Prostate gland (tissue), 2 donors: ENCODE results near the gene ATP2C2. TPM values are rescaled to one million over a fixed set of nuclear protein-coding genes. Genes with fewer than 3 reads are reported as not detected.

ENCODE experiments used
- DNase-seq: peaks from one replicate; pipeline ENCODE4 v3.0.0-alpha.2; 2019; ENCODE audit warnings: low spot score
- H3K27ac ChIP-seq, 2 donors: fragments of 200-600 bp; sonication (generic); 2 replicates each; pipeline ENCODE4 v1.5.1; 2017 to 2019
- H3K27me3 ChIP-seq: fragments of 200-600 bp; sonication (generic); replicated peaks from 2 replicates; pipeline ENCODE4 v1.5.1; 2019; ENCODE audit not compliant: insufficient read depth
- H3K36me3 ChIP-seq, 2 donors: fragments of 200-600 bp; sonication (generic); 1 replicate in 1 of 2; 2 replicates in 1 of 2; pipeline versions ENCODE4 v1.5.1 to v1.8.1; 2017 to 2019
- H3K4me1 ChIP-seq: fragments of 200-600 bp; sonication (generic); replicated peaks from 2 replicates; pipeline ENCODE4 v1.5.1; 2019
- H3K4me3 ChIP-seq, 2 donors: fragments of 200-600 bp; sonication (generic); 2 replicates each; pipeline ENCODE4 v1.5.1; 2017 to 2019
- H3K9me3 ChIP-seq: fragments of 200-600 bp; sonication (generic); 2 replicates; pipeline ENCODE4 v1.5.1; 2017
- CTCF ChIP-seq, 4 experiments: fragments of 200-600 bp in 2 of 4; fragments of 450-650 bp in 2 of 4; sonication (generic) in 2 of 4; IDR thresholded peaks; 1 replicate in 3 of 4; 2 replicates in 1 of 4; pipeline ENCODE4 v1.5.1; 2016 to 2019; ENCODE audit warnings: antibody characterized with exemption in 4 of 4, mild to moderate bottlenecking in 2 of 4, moderate library complexity in 2 of 4
- POLR2A ChIP-seq: fragments of 450-650 bp; IDR thresholded peaks from one replicate; pipeline ENCODE4 v1.6.1; 2016; ENCODE audit warnings: antibody characterized with exemption, mild to moderate bottlenecking
- POLR2AphosphoS5 ChIP-seq: sonication (generic); formaldehyde crosslinking; IDR thresholded peaks from one replicate; pipeline ENCODE4 v1.6.1; 2017; ENCODE audit warnings: antibody characterized with exemption
- WGBS: methylation state at CpG from one replicate; pipeline ENCODE4 v1.1.5; 2018; 5-methylcytosine and 5-hydroxymethylcytosine counted together
- intact Hi-C: fragments of 100-400 bp; cut with DNase I; formaldehyde crosslinking; loops from one replicate; pipeline ENCODE4 v1.14.2; 2022
- total RNA-seq, 2 donors: library from RNA; depleted of rRNA; stranded (reverse); fragments of >200 nt; gene quantifications; one replicate each; pipeline ENCODE4 v1.1.0, GENCODE V29; 2016

ATP2C2 gene
- total RNA-seq, 2 donors from 2014 or later: 43.7 to 56.1 TPM

- Histone ChIP-seq H3K4me1 (no peaks in the 10 kb centered on the region), H3K9me3 (no peaks in the 10 kb centered on the region), H3K36me3 (no peaks in the 10 kb centered on the region), H3K4me3 (no peak overlapping the region), H3K27me3 (no peaks in the 10 kb centered on the region), H3K27ac (peak overlapping the region; percentile 40 to 41)
- intact Hi-C loops: no loop called here
- TF ChIP-seq POLR2A (no peak), POLR2AphosphoS5 (peak; percentile 70)
- WGBS: 48% methylated on average over 8 of the region's 8 CpGs
- DNase-seq: peak; percentile 41
Measured at GRCh38 chr16:84380405-84380804, 12.1 kb downstream of the ATP2C2 start.

- intact Hi-C loops: no loop called here
- H3K4me3 ChIP-seq: no peak overlapping the region
Measured at GRCh38 chr16:84382396-84382795, 14.1 kb downstream of the ATP2C2 start.

GRCh38 chr16:84383106-84383505, 14.8 kb downstream of the ATP2C2 start:
- DNase-seq: no peak
- WGBS: 95% methylated on average over 7 of the region's 7 CpGs
- H3K4me3 ChIP-seq: no peak overlapping the region
- H3K36me3 ChIP-seq: no peaks in the 10 kb centered on the region
- intact Hi-C loops: no loop called here
- no peaks in the 10 kb centered on the region for H3K4me1 ChIP-seq
- TF ChIP-seq CTCF (IDR thresholded peaks at IDR 0.05): no peak
- TF ChIP-seq POLR2A: no peak
- H3K9me3 ChIP-seq: no peaks in the 10 kb centered on the region
- no peaks in the 10 kb centered on the region for H3K27me3 ChIP-seq
- no peak overlapping the region for H3K27ac ChIP-seq

More at GRCh38 chr16:84382396-84382795, 14.1 kb downstream of the ATP2C2 start:
- no peak for DNase-seq
- WGBS: 91% methylated on average over 4 of the region's 4 CpGs
- Histone ChIP-seq H3K27ac (no peak overlapping the region), H3K36me3 (no peaks in the 10 kb centered on the region), H3K4me1 (no peaks in the 10 kb centered on the region), H3K9me3 (no peaks in the 10 kb centered on the region), H3K27me3 (no peaks in the 10 kb centered on the region)
- TF ChIP-seq POLR2AphosphoS5 (no peak), CTCF (IDR thresholded peaks at IDR 0.05) (no peak), POLR2A (no peak)

GRCh38 chr16:84386047-84386446, 17.7 kb downstream of the ATP2C2 start:
- Histone ChIP-seq H3K4me1 (no peaks in the 10 kb centered on the region), H3K36me3 (no peaks in the 10 kb centered on the region), H3K27me3 (no peaks in the 10 kb centered on the region), H3K27ac (no peak overlapping the region), H3K9me3 (no peaks in the 10 kb centered on the region), H3K4me3 (no peak overlapping the region)
- TF ChIP-seq POLR2A (no peak), CTCF (IDR thresholded peaks at IDR 0.05) (no peak), POLR2AphosphoS5 (no peak)
- DNase-seq: no peak
- intact Hi-C loops: no loop called here
- 73% methylated on average over 3 of the region's 3 CpGs for WGBS

GRCh38 chr16:84387021-84387420, 18.7 kb downstream of the ATP2C2 start:
- no peaks in the 10 kb centered on the region for H3K4me1 ChIP-seq
- 90% methylated on average over 11 of the region's 11 CpGs for WGBS

GRCh38 chr16:84390131-84390785, 21.9 kb downstream of the ATP2C2 start:
- Histone ChIP-seq H3K9me3 (no peaks in the 10 kb centered on the region), H3K27ac (no peak overlapping the region), H3K4me3 (no peak overlapping the region), H3K27me3 (no peaks in the 10 kb centered on the region), H3K4me1 (no peaks in the 10 kb centered on the region), H3K36me3 (no peaks in the 10 kb centered on the region)
- intact Hi-C loops: no loop called here
- DNase-seq: no peak
- 91% methylated on average over 30 of the region's 30 CpGs for WGBS
- no peak for TF ChIP-seq POLR2AphosphoS5
- TF ChIP-seq CTCF (IDR thresholded peaks at IDR 0.05): no peak
- no peak for TF ChIP-seq POLR2A

More at GRCh38 chr16:84387021-84387420, 18.7 kb downstream of the ATP2C2 start:
- Histone ChIP-seq H3K4me3 (no peak overlapping the region), H3K36me3 (no peaks in the 10 kb centered on the region), H3K9me3 (no peaks in the 10 kb centered on the region), H3K27ac (no peak overlapping the region), H3K27me3 (no peaks in the 10 kb centered on the region)
- no peak for TF ChIP-seq POLR2A
- no peak for DNase-seq
- intact Hi-C loops: no loop called here
